HG03097 (cell line): ENCODE measurements around the gene CA4.

Experiments
- ATAC-seq: cut with Tn5 transposase; IDR thresholded peaks from one replicate; pipeline ENCODE4 v1.9.1; 2021; ENCODE audit not compliant: unreplicated experiment, low FRiP score

The CA4 gene

DNA sequence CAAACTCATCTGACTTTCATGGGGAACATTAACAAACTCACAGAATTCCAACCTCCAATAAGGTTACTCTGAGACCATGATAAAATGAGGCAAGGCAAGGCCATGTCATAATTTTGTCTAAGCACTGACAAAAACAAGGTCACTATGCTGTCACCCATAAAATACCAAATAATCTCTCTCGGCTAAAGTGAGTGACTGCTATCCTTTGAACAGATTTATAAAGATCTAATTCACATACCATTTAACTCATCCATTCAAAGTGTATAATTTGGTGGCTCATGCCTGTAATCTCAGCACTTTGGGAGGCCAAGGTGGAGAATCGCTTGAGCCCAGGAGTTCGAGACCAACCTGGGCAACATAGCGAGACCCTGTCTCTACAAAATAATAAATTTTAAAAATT lies 20.6 kb upstream of the CA4 start:
- no peak for ATAC-seq

DNA sequence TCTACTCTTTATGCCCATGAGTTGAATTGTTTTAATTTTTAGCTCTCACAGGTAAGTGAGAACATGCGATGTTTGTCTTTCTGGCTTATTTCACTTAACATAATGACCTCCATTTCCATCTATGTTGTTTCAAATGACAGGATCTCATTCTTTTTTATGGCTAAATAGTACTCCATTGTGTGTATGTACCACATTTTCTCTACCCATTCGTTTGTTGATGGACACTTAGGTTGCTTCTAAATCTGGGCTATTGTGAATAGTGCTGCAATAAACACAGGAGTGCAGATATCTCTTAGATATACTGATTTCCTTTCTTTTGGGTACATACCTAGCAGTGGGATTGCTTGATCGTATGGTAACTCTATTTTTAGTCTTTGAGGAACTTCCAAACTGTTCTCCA lies 19.3 kb upstream of the CA4 start:
- ATAC-seq: no peak

DNA sequence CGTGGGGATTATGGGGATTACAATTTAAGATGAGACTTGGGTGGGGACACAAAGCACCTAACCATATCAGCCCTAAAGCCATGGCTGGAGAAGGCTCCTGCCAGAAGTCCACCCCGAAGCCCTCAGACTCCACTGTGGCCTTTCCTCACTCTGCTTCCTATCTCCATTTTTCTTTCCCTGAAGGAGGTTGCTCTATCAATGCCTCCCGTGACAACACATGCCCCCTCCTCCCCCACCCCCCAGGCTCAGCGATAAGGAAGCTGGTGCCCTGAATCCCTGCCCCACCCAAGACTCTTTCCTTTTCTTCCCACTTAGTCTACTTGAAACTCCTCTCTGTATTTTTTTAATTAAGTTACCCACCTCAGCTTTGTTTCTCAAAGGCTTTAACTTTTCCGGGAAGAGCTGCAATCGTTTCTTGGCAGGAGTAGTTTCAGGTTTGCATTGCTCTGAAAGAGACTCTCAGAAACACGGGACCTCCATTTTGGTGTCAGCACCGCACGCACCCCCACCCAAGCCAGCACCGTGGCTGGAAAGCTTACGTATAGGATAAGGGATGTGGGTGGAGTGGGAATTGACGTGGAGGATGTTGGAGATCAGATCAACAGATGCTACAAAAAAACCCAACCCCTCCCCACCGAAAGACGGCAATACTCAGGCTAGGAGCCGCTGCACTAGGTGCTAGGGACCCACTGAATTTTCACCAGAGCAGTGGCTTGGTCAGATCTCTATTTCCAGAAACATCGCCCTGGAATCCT lies 15.2 kb upstream of the CA4 start:
- ATAC-seq: no peak

DNA sequence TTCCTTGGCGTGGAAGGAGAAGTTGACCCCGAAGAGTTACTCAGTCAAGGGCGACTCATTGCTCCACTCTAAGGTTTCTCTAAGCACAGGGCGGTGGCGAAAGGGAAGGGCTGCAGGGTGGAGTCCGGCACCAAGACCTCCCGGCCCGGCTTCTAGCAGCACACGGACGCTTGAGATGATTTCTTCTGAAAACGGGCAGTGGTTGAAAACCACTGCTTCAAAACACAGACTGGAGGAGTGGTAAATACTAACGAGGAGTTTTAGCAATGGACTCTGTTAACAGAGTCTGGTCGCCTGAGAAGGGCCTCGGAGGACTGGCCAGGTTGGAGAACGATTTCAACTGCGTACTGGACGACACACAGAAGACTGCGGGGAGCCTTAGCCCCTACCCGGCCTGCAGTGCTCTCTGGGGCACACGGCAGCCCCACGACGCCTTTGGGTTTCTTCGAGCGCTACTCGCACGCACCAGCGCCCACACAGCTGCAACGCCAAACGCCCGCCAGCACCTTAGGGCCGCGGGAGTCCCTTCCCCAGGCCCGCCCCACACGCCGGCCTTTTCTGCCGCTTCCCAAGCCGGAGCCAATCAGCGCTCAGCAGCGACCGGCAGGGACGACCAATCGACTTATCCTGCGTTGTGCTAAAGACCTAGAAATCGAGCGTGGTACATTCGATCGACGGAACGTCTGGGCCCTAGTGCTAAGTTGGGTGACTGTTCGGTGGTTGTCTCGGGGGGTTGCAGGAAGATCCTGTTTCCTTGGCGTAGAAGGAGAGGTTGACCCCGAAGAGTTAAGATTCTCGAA lies 14.4 kb upstream of the CA4 start:
- peak; percentile 77 for ATAC-seq

DNA sequence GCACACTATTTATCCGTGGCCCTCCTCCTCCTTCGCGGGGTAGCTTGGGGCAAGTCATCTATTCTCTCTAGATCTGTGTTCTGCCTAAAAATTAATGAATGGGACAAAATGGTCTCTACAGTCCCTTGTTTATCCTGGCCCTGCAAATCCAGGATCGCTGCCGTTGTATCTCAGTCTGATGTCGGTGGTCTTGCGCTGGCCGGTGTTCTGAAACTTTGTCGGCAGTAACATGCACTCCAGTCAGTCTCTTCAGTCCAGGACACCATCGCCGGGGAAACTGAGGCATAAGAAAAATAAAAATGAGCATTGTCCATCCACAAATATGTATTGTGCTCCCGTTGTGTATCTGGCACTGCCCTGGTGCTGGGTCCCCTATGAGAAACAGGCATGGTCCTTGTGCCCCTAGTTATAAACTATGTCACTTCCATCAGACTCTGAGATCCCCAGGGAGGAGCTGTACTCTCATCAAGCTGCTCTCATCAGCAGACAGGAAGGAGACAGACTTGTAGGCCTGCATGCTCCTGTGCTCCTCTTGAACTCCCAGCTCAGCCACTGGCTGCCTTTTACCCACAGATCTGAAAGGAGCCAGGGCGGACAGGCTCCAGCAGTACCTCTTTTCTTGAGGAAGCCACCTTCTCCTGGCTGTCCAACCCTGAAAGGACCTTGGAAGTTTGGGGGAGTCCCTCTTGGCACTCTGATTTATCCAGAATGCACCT lies 13.7 kb upstream of the CA4 start:
- ATAC-seq: no peak

DNA sequence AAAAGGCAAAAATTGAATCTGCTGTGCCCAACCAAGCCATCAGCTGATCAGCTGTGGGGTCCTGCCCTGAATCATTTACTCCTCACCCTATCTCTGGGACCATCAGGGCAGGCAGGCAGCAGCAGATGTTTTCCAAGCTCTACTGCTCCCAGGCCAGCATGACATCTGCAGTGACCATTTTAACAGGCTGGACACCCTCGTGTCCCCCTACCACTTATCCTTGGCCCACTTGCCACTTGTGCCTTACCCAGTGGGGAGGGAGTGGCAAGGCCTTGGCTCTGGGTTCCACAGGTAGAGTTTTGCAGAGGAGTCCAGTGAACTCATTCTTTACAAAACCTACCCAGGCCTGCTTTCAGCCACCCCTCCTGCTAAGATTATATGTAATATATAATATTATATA lies 12.0 kb upstream of the CA4 start:
- no peak for ATAC-seq

DNA sequence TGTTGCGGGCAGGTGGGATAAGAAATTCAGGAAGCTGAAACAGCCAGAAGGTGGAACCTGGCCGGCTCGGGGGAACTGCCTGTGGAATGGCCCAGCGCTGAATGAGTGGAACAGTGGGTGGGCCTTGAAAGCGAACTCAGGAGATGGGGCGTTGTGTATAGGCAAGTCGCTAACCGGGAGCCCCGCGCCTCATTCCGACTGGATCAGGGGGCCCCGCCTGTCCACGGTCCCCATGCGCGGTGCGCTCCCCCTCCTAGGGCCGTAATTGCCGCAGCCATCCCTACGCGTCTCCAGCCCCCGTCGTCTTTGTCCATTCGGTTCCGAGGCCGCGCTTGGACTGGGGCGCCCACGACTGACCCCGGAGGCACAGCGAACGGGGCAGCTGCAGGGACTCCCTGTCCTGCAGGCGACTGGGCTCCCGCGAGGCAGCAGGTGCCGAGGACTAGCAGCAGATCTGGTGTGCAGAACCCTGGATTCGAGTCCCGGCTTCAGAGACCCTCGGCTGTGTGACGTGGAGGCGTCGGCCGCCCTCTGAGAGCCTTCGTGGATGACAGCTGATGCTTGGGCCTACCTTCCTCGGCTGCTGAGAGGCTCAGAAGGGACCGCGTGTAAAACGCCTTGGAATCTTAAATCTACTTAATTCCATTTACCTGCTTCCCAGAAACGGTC lies 10.9 kb upstream of the CA4 start:
- ATAC-seq: no peak

DNA sequence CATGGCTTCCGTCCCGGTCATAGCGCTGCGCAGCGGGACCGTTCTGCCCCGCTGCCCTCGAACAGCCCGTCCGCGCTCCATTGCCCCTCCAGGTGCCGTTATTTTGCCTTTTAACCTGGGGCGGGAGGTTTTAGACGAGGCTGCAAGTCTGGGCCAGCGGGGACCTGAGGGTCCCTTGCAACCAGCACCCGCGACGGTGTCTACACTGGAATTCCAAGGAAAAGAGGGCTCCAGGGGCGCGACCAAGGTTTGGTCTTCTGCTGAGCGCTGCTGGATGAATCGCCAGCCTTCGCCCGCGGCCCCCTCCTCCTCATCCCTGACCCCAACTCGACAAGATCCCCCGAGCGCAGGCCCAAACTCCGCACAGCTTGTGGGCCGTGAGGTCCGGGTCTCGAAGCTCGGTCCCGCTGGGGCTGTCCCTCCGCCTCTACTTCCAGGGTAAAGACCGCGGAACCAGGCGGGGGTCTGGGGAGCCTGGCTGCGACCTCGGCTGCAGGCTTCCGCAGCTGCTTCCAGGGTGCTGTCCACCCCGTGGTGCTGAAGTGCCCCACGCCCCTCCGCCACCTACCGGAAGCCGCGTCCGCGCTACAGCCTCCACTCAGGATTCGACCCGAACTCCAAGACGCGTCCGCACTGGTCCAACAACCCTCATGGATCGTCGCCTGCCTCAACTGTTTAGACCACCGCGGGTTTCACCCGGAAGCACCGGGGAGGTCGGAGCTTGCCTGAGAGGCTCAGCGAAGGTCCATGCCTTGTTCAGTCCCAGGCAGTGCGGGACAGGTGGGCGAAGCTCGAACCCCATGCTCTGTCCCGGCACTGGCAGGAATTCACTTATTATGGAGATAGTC lies 10.1 kb upstream of the CA4 start:
- ATAC-seq: no peak

DNA sequence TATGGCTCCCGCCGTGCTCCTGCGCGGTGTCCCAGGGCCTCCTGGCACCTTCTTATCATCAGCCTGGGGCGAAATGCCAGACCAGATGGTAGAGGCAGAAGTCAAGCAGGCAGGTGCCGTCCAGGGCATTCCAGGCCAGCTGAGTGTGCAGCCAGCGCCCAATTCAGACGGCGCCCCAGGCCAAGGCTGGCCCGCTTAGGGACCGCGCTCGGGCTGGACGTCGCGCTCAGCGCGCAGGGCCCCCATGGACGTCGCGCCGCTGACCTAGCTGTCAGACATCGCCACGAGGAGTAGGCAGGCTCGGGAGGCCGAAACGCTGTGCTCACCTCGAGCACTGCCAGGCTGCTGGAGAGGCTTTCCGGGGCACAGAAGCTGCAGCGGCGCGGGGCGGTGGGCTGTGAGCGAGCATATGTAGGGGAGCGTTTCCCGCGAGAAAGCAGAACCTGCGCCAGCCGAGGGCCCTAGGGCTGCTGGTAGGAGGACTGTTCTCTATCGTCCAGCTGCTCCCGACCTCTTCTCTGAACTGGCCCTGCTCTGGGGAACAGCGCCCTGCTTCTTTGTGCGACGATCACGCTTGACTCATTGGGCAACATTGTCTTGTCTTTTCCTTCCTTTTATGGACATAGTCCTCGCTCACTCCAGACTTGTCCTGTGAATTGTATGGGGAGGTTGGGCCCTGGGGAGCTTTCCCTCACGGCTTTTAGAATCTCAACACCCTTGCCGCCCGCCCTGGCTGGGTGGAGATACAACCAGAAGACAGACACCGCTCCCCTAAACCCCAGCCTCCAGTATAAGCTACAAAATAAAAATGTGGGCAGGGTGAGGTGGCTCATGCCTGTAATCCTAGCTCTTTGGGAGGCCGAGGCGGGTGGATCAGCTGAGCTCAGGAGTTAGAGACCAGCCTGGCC lies 8.4 kb upstream of the CA4 start:
- no peak for ATAC-seq

DNA sequence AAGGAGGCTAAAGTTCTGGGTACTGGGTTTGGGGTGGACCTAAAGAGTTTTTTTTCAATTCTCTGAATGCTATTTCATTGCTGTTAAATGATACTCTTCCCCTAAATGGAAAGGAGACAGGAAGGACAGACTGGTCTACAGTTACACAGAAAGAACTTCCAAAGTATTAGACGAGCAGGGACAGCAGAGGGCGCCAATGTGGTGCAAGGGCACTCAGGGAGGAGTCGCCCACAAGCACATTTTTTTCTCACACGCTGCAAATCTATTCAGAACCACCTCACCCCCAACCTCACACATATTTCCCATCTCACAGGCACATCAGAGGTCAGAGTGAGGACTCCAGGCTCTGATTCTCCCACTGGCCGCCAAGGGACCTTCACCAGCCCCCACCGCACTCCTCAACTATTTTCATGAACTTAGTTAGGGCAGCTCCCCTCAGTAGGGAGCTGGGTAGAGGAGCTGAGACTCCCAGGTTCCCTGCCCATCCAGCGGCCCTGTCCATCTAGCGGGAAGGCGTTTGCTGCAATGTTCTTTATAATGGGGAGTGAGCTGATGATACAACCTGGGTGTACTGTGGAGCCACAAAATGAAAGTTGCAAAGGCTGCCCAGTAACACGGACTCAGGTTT lies 6.8 kb upstream of the CA4 start:
- ATAC-seq: no peak

DNA sequence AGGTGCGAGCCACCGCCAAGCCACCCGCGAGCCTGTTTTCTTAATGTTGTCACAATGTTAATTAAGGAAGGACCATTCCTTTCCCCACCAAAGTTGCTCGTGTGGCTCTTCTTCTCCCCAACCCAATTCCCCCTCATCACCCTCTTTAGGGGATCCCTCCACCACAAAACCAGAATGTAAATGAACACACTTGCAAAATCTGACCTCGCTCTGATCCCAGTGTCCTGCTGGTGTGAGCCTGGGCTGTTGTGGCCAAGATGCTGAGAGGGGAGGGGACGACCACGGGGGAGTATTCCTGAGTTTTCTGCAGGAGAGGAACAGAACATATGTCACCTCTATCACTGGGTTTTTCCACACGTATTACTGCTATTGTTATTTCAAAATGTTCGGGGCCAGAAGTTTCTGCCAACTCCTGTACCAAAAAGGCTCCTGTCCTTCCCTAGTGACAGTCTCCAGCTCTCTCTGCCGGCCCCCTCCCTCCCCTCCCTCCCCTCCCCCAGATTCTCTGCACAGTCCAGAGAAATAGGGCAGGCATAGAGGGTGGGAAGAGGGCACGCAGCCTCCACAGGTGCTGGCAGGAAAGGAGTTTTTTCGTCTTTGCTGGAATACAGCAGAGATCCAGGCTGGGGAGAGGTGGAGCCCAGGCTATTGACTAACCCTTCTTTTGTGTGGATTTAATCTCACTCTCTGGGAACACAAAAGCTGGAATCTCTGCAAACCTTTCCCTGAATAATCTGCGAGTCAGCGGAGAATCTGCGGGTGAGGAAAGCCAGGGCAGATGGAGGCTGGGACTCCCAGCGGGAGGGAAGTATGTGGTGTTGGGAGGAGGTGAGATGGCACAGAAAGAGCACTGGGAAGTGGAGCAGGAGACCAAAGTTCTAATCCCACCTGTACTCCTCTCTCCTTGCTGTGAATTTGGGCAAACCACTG lies 4.5 kb upstream of the CA4 start:
- ATAC-seq: no peak

DNA sequence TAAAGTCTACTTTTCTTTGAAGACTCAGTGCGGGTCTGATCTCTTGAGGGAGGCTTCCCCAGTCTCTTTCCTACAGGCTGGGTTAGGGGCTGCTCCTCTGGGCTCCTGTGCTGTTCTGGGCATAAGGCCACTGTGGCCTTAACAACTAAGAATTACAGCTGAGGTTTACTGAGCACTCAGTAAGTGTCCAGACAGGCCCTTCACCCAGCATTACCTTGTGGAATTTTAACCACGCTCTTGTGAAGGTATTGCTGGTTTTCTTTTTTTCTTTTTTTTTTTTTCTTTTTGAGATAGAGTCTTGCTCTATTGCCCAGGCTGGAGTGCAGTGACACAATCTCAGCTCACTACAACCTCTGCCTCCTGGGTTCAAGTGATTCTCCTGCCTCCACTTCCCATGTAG lies 3.6 kb upstream of the CA4 start:
- ATAC-seq: no peak

DNA sequence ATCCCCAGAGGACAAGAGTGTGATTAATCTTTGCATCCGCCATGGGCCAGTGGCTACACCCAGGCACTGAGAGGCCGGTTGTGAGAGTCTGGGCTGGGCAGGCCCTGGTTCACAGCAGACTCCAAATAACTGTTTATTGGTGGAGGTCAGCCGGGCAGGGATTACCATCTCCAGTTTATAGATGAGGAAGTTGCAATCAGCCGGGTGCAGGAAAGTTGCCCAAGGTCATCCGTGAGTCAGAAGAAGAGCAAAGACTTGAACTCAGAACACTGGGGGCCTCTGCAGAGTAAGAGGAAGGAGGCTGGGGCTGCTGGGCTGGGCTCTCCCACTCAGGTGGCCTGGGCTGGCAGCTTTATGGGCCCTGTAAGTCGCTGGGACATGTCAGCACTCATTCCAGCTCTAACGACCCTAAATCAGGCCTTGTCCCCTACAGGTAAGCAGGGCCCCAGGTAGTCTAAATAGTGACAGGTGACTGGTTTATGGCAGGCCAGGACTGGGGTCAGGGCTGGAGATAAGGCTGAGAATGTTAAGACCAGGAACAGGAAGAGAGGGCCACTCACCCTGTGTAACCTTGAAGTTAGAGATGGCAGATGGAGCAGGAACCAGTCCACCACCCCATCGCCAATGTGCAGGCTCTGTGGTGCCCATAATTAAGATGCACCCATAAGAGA lies 2.1 kb upstream of the CA4 start:
- ATAC-seq: no peak

DNA sequence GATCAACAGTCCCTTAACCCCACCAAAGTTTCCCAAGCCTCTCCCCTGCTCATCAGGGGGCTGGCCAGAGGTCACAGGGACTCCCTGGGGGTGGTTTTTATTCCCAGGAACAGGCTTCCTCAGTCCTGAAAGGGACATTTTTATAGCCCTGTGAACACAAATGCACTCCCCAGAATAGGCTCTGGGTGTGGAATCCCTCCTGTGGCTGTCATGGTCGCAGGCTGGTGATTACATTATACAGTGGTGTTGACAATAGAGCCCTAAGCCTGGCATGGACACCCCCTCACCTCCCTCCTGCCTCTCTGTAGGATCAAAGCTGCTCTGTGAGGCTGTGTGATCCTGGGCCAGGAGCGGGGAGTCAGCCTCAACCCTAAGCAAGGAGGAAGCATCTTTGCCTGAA lies 1.4 kb upstream of the CA4 start:
- no peak for ATAC-seq

DNA sequence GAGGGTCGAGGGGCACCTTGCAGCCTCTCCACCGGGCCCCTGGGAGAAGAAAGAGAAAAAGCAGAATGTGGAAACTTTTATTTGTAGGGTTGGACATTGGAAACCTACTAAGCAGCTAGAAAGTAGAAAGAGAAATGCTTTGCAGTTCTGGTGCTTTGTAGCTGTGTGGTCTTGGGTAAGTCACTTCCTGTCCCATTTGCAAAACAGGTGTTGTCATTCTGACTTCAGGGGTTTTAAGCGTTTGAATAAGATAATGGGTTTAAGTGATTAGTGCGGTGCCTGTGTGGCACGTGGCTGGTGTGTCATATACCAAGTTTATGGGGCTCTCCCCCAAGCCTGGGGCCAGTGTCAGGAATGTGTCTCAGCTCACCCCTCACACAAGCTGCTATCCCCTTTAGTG lies 1.6 kb downstream of the CA4 start:
- ATAC-seq: peak; percentile 56

DNA sequence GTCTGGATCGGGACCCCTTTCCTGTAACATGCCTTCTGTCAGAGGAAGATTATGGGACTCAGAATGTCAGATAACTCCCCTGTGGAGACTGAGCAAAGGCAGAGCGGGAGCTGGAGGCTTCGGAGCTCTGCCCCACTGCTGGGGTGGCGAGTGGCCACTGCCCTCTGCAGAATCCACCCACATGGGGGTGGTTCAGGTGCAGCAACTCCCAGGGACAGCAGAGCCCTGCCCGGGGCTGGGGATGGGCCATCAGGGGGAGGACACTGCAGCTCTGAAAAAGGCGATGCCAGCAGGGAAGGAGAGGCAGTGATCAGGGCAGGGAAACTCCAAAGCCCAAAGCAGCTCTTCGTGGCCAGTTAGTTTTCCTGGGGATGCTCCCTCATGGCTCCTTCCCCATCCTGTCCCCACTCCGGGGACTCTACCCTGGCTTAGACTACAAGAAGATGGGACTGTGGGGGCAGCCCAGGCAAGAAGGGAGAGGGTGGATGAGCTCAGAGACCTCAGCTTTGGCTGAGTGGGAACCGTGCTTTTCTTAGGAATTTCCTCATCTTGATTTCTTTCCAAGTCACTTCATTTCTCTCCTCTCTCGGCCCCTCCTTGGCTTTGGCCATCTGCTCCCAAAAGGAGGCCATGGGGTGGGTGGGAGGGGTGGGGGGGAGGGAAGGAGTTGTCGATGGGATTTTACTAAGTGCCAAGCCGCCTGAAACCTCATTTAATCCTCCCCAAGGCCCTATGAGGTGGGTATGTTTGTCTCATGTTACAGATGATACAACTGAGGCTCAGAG lies 4.0 kb downstream of the CA4 start:
- ATAC-seq: no peak
